Endothelial cell (in vitro differentiated cells): ENCODE results near the gene GFOD1. TPM values are rescaled to one million over a fixed set of nuclear protein-coding genes. Genes with fewer than 3 reads are reported as not detected.

ENCODE experiments used
- DNase-seq: peaks from one replicate; pipeline ENCODE4 v3.0.0; 2021; ENCODE audit warnings: low spot score
- H3K27ac Mint-ChIP-seq: one replicate; pipeline ENCODE4 v1.8.0; 2021; ENCODE audit warnings: mixed read lengths, inconsistent platforms; ENCODE audit not compliant: unreplicated experiment
- H3K27me3 Mint-ChIP-seq: one replicate; pipeline ENCODE4 v1.8.0; 2021; ENCODE audit warnings: mild to moderate bottlenecking, moderate library complexity, mixed read lengths, inconsistent platforms; ENCODE audit not compliant: unreplicated experiment
- H3K36me3 Mint-ChIP-seq: one replicate; pipeline ENCODE4 v1.8.0; 2021; ENCODE audit warnings: mild to moderate bottlenecking, low read depth, mixed read lengths, inconsistent platforms; ENCODE audit not compliant: unreplicated experiment
- H3K4me1 Mint-ChIP-seq: one replicate; pipeline ENCODE4 v1.8.0; 2021; ENCODE audit warnings: mild to moderate bottlenecking, mixed read lengths, inconsistent platforms; ENCODE audit not compliant: unreplicated experiment
- H3K4me3 Mint-ChIP-seq: one replicate; pipeline ENCODE4 v1.8.0; 2021; ENCODE audit warnings: mild to moderate bottlenecking, mixed read lengths, inconsistent platforms; ENCODE audit not compliant: unreplicated experiment
- H3K9me3 Mint-ChIP-seq: one replicate; pipeline ENCODE4 v1.8.0; 2021; ENCODE audit warnings: mixed read lengths, inconsistent platforms; ENCODE audit not compliant: unreplicated experiment
- CTCF ChIP-seq: fragments of 200-600 bp; sonication (generic); IDR thresholded peaks from one replicate; pipeline ENCODE4 v1.5.0; 2021; ENCODE audit warnings: antibody characterized with exemption; ENCODE audit not compliant: unreplicated experiment
- total RNA-seq: library from RNA; stranded (reverse); fragmentation: NEBNext Ultra II Directional; extraction: Animal tissue kit (Norgen Biotek cat#: 25700); gene quantifications from one replicate; pipeline ENCODE4 v1.2.1, GENCODE V29; 2021; ENCODE audit not compliant: unreplicated experiment

GFOD1 gene
- total RNA-seq, 1 donor from 2014 or later = 47.6 TPM

- DNase-seq = no peak
- peaks cover 54% of the 10 kb centered on the region for H3K4me1 Mint-ChIP-seq
- H3K27ac Mint-ChIP-seq = no peak overlapping the region
- H3K36me3 Mint-ChIP-seq = peaks cover 38% of the 10 kb centered on the region
- TF ChIP-seq CTCF = no peak
- no peaks in the 10 kb centered on the region for H3K9me3 Mint-ChIP-seq
- peak overlapping the region; percentile 56 for H3K4me3 Mint-ChIP-seq
- H3K27me3 Mint-ChIP-seq = peaks cover 17% of the 10 kb centered on the region
These were observed 112.0 kb downstream of the GFOD1 start for GRCh38 chr6:13375360-13375878.

- no peak for TF ChIP-seq CTCF
- Mint-ChIP-seq H3K4me1 (peaks cover 40% of the 10 kb centered on the region), H3K27me3 (peaks cover 13% of the 10 kb centered on the region), H3K9me3 (no peaks in the 10 kb centered on the region), H3K36me3 (peaks cover 30% of the 10 kb centered on the region), H3K27ac (no peak overlapping the region), H3K4me3 (peak overlapping the region; percentile 32)
- DNase-seq = no peak
These were observed 113.5 kb downstream of the GFOD1 start for GRCh38 chr6:13373919-13374318.

- no peak for DNase-seq
- H3K27ac Mint-ChIP-seq = peak overlapping the region; percentile 10
- no peak for TF ChIP-seq CTCF
- peaks cover 26% of the 10 kb centered on the region for H3K36me3 Mint-ChIP-seq
- H3K27me3 Mint-ChIP-seq = peaks cover 8% of the 10 kb centered on the region
- no peaks in the 10 kb centered on the region for H3K9me3 Mint-ChIP-seq
- peaks cover 40% of the 10 kb centered on the region for H3K4me1 Mint-ChIP-seq
- peak overlapping the region; percentile 32 for H3K4me3 Mint-ChIP-seq
These were observed 113.9 kb downstream of the GFOD1 start for GRCh38 chr6:13373488-13373886.

- Mint-ChIP-seq H3K9me3 (no peaks in the 10 kb centered on the region), H3K27me3 (peaks cover 10% of the 10 kb centered on the region), H3K36me3 (peaks cover 20% of the 10 kb centered on the region), H3K27ac (peak overlapping the region; percentile 10), H3K4me1 (peaks cover 44% of the 10 kb centered on the region), H3K4me3 (peak overlapping the region; percentile 2)
- no peak for TF ChIP-seq CTCF
- DNase-seq = no peak
These were observed 114.5 kb downstream of the GFOD1 start for GRCh38 chr6:13372688-13373487.

- Mint-ChIP-seq H3K27me3 (peaks cover 11% of the 10 kb centered on the region), H3K4me1 (peaks cover 45% of the 10 kb centered on the region), H3K4me3 (peak overlapping the region; percentile 65), H3K9me3 (no peaks in the 10 kb centered on the region), H3K27ac (no peak overlapping the region), H3K36me3 (peaks cover 12% of the 10 kb centered on the region)
- TF ChIP-seq CTCF = no peak
- DNase-seq = no peak
These were observed 115.3 kb downstream of the GFOD1 start for GRCh38 chr6:13372076-13372475.
